Fibroblast of mammary gland (primary cell): Measurements from ENCODE around the gene RASSF10.
A peak's percentile ranks its signal among the peaks of the same experiment; 100 is the strongest.

Experiments used
- DNase-seq: peaks from one replicate; pipeline ENCODE4 v3.0.0-alpha.2; 2010; ENCODE audit warnings: low read depth
- H3K4me3 ChIP-seq: 2 replicates; pipeline ENCODE4 v1.5.1; 2011; ENCODE audit warnings: low read depth, mild to moderate bottlenecking, low read length, moderate library complexity; ENCODE audit not compliant: control insufficient read depth
- TF ChIP-seq, protein P1 (sequence below): conservative IDR thresholded peaks from 2 replicates; pipeline ENCODE4 v1.5.1; 2011; ENCODE audit warnings: low read depth, low read length, inconsistent platforms; ENCODE audit not compliant: control insufficient read depth, insufficient read depth

The RASSF10 gene

DNA sequence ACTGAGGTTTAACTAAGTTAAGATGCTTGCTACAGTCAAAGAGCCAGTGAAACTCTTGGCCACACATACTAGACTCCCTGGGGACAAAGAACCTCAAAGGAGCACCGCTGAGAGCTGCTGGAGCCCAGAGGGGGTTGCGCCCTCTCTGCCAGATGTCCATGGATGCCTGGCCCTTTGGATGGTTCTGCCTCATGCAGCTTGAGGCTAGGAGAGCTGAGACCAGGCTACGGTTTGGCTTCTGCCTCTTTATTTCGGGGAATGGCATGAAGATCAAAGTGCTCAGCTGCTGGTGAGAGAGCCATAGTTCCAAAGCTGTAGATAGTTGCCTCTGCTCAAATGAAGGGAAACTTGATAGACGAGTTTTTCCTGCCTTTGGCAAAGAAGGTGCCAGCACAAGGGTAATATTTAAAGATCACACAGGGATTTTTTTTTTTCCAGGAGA, 43.0 kb downstream of the RASSF10 start:
- no peak for DNase-seq

DNA sequence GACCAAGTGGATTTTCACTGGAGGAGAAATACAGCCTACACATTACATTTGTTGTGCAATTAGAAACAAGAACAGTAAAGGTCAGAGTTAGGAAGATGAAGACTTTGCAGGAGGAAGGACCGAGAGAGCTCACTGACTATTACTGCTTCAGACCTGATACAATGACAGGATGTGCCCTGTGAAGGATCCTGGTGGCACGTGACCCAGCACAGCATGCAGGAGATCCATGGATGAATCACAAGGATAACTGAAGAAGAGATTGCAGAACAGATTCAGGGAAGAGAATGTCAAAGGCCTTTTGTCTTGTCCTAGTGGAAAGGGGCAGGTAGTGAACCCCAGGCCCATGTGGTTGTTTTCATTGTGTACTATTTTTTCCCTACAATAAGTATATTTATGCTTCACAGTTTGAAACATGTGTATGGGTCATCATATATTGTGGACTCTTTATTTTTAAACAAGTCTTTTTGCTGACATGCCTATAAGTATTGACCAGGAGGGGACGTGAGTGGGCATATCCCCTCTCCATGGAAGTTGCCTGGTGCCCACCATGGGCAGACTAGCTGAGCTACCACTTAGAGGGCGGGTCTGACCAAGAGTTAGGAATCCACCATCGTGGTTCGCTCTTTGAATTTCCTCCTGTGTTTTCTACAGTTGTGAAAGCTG, 44.3 kb downstream of the RASSF10 start:
- TF ChIP-seq, protein P1, sequence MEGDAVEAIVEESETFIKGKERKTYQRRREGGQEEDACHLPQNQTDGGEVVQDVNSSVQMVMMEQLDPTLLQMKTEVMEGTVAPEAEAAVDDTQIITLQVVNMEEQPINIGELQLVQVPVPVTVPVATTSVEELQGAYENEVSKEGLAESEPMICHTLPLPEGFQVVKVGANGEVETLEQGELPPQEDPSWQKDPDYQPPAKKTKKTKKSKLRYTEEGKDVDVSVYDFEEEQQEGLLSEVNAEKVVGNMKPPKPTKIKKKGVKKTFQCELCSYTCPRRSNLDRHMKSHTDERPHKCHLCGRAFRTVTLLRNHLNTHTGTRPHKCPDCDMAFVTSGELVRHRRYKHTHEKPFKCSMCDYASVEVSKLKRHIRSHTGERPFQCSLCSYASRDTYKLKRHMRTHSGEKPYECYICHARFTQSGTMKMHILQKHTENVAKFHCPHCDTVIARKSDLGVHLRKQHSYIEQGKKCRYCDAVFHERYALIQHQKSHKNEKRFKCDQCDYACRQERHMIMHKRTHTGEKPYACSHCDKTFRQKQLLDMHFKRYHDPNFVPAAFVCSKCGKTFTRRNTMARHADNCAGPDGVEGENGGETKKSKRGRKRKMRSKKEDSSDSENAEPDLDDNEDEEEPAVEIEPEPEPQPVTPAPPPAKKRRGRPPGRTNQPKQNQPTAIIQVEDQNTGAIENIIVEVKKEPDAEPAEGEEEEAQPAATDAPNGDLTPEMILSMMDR: no peak
- DNase-seq: peak; percentile 7
- no peak overlapping the region for H3K4me3 ChIP-seq

More for the DNA sequence above, 43.0 kb downstream of the RASSF10 start:
- TF ChIP-seq, protein P1: no peak
- H3K4me3 ChIP-seq: no peak overlapping the region

DNA sequence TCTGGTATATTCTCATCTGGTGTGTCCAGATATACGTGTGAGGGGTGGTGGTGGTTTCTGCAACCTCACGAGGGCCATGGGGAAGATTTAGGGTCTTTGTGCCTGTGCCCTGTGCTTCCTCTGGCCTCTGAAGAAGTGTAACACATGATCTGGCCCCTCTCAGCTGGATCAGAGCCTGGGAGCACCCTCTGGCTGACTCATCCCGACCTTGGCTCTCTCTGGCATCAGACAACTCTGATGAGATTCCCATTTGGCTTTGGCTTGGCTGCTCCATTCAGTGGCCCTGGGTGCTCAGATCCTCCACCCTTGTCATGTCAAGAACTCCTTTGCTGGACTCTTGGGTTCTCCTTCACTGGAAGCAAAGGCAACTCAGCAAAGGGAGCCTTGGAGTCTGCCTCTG, 45.2 kb downstream of the RASSF10 start:
- H3K4me3 ChIP-seq: no peak overlapping the region
- TF ChIP-seq, protein P1: no peak
- peak; percentile 6 for DNase-seq

DNA sequence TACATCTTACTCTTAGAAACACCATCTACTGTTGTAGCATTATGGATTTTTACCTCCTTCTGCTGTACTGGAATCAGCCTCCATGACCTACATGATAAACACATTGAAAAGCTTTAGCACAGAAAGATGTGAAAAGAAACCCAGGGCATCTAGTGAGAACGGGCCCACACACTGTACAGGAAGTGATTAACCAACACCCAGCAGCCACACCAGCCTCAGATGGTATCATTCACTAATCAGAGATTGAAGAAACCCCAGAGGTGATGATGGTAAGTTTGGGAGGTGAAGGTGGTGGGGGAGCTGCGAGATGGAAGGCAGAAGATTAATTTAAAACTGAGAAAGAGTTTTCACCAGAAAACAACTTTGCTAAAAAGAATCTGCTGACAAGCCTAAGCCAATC, 46.1 kb downstream of the RASSF10 start:
- no peak for DNase-seq
- TF ChIP-seq, protein P1: no peak
- H3K4me3 ChIP-seq: no peak overlapping the region

DNA sequence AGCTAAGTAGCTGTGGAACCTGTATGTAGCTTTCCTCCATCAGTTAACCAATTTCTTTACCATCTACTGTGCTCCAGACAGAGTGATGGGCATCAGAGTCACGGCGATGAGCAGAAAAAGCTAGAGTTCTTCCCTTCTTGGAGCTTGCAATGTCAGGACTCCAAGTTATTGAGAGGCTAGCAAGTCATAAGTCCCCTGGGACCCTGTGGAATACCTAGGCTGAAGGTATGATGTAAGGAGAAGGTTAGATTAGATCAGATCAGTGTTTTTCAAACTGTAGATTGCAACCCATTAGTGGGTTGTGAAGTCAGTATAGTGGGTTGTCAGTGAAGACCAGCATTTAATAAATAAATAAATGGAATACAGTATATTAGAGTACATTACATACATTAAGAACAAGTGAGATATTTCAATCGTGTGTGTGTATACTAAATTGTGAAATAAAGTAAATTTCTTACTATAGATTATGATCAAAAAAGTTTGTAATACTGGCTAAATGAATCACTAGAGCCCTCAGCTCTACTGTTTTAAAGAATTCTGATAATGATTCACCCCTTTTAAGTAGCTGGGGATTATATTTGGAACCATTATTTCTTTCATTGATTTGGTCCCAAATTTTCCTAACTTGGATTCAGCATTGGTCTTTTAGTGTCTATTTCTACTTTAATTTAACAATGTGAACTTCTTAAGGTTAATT, 52.3 kb downstream of the RASSF10 start:
- no peak overlapping the region for H3K4me3 ChIP-seq
- peak; percentile 40 for DNase-seq
- TF ChIP-seq, protein P1: no peak
